HT-29 (cell line): Measurements from ENCODE around the gene CBX7. TPM values are rescaled to one million over a fixed set of nuclear protein-coding genes. Genes with fewer than 3 reads are reported as not detected.

Experiments used
- DNase-seq: peaks from one replicate; pipeline ENCODE4 v3.0.0-alpha.2; 2015; ENCODE audit warnings: low spot score
- total RNA-seq: library from RNA; depleted of rRNA; stranded (reverse); fragments of >200 nt; shearing (Covaris generic); gene quantifications from 2 replicates; pipeline ENCODE4 v1.2.3, GENCODE V29; 2014

The CBX7 gene
- total RNA-seq, 1 experiment from 2014 or later: 7.3 TPM

DNA sequence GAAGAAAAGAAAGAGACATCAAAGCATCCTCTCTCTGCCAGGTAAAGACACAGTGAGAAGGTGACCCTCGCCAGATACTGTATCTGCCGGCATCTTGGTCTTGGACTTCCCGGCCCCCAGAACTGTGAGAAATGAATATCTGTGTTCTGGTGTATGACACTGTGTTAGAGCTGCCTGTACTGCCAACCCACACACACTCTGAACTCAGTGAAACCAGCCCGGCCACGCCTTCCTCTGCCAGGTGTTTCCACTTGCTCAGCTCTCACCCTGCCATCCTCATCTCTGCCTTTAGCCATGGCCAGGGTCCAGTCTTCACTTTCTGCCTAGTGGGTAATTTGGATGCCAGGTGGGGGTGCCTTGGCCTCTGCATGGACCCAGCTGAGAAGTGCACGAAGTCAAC is 24.0 kb downstream of the CBX7 start:
- DNase-seq: no peak

DNA sequence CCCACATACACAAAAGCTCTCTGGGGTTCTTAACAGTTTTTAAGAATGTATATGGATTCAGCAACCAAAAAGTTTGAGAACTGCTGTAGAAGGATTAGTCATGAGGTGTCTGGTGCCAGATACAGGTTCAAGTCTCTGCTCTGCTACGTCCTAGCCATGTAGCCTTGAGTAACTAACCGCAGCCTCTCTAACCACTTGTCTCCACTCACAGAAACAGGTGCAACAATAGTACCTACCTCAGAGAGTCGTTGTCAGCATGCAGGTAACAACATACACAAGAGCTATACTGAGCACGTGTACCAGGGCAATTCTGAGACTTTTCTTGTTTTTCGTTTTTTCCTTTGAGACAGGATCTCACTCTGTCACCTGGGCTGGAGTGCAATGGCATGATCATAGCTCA is 26.9 kb downstream of the CBX7 start:
- DNase-seq: no peak

DNA sequence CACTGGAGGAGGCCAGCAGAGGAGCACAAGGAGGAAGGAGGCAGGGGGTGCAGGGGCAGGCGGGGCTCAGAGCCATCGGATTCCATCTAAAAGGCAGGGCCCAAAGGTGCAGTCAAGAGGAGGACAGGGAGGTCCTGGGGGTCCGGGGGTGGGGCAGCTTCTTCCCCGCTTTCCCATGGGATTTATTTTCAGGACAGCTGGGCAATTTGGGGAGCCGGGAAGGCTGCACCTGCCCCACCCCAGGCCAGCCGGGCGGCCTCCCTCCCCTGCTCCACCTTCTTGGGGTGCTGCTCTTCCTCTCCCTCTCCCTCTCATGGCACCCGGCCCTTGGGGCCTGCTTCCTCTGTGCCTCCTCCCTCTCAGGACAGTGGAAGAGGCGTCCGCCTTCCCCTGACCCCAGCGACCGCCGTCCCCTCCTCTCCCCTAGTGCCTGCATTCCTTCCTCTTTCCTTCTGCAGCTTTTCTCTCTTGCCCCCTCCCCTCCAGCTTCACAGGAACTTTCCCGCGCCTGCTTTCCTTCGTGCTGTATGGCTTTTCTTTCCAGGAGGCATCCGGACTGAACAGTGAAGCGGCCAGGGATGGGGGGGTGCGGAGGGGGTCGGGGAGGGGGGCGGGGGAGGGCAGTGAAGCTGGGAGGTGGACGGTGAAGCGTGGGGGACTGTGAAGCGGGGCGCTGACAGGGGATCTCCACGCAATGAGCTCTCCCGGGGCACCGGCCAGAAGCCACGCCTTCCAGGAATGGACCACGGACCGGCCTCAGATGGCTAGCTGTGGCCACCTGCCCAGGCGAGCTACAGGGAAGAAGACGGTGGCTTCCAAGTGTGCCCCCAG is 28.5 kb downstream of the CBX7 start:
- no peak for DNase-seq

DNA sequence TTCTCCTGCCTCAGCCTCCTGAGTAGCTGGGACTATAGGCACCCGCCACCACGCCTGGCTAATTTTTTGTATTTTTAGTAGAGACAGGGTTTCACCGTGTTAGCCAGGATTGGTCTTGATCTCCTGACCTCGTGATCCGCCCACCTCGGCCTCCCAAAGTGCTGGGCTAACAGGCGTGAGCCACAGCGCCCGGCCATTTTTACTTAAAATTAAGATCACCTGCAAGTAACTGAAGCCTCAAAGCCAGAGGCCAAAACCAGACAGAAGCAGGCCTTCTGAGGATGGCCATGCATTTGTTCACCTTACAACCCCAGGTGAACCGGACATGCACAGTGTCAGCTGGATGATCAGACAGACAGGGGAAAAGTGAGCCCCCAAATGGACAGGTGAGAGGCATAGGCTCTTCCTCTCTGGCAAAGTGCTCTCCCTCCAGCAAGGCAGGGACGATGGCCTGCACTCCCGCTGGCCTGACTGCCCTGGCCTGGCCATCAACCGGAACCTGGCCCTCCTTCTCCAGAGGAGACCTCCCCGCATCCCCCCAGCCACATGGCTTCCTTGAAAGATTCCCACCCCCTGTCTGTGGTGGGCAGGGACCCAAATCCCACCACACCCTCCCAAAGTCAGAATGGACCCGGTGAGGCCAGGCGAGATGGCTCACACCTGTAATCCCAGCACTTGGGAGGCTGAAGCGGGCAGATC is 29.6 kb downstream of the CBX7 start:
- DNase-seq: no peak

DNA sequence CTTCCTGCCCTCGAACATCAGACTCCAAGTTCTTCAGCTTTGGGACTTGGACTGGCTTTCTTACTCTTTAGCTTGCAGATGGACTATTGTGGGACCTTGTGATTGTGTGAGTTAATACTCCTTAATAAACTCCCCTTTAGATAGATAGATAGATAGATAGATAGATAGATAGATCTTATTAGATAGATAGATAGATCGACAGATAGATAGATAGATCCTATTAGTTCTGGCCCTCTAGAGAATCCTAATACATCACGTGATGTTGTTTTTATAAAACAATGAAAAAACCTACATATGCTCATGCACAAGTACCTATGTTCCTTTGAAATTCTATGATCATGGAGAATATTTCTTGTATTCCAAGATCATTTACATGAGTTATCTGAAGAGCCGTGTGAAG is 31.5 kb downstream of the CBX7 start:
- no peak for DNase-seq

DNA sequence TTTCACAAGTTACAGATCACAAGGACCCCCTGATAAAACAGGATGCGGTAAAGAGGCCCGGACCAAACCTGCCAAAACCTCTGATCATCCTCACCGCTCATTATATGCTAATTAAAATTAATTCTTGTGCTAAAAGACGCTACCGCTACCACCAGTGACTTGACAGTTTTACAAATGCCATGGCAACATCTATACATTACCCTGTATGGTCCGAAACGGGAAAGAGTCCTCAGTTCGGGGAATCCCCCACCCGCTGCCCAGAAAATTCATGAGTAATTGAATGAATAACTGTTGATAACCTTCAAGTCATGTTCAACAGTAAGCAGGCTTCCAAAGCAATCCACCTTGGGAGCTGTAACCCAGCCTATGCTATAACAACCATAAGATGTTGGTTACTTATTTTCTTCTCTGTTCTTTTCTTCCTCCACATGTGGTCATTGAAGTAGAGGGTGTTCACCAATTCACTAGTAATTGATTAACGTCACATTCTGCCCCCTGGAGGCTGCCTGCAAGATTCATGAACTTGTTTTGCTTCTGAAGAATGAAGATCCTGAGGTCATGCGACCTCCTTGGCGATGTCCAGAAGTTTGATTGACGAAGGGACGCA is 34.8 kb downstream of the CBX7 start:
- peak; percentile 50 for DNase-seq

DNA sequence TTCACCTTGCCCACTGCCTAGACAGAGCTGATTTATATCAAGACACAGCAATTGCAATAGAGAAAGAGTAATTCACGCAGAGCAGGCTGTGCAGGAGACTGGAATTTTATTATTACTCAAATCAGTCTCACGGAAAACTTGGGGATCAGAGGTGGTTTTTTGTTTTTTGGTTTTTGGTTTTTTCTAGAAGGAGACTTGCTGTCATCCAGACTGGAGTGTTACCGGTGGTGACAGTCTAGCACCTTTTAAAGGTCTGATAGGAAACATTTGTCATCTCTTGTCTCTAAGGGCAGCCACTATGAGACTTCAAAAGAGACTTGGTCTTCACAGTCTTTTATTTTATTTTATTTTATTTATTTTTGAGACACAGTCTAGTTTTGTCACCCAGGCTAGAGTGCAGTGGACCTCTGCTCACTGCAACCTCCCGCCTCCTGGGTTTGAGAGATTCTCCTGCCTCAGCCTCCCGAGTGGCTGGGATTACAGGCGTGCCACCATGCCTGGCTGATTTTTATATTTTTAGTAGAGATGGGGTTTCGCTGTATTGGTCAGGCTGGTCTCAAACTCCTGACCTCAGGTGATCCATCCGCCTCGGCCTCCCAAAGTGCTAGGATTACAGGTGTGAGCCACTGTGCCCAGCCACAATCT is 36.4 kb downstream of the CBX7 start:
- no peak for DNase-seq

DNA sequence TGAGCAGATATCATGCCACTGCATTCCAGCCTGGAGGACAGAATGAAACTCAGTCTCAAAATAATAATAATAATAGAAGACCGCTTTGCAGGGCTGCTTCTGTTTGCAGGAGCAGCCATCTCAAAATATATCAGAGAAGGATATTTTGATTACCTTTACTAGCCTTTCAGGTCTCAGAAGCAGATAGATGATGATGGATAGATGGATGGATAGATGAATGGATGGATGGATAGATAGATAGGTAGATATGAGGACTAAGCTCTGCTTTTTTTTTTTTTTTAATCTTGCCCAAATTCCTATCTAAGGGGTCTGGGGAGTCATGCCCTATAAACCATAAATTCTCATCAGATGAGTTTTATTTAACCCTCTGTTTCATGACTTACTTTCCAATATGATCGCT is 36.9 kb downstream of the CBX7 start:
- no peak for DNase-seq

DNA sequence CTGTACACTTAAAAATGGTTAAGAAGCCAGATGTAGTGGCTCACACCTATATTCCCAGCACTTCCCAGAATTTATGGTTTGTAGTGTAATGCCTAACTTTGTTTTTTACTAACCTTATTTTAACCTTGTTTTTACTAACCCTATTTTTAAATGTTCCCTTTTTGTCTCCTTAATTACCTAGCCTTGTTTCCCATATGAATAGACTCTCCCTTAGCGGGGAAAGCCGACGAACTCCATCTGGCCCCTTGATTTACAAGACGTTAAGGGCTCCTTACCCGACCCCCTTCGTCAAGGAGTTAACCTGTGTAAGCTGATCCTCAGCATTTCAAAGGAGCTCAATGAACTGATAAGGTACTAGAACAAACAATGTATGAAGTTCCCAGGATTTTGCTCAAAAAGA is 38.4 kb downstream of the CBX7 start:
- no peak for DNase-seq

DNA sequence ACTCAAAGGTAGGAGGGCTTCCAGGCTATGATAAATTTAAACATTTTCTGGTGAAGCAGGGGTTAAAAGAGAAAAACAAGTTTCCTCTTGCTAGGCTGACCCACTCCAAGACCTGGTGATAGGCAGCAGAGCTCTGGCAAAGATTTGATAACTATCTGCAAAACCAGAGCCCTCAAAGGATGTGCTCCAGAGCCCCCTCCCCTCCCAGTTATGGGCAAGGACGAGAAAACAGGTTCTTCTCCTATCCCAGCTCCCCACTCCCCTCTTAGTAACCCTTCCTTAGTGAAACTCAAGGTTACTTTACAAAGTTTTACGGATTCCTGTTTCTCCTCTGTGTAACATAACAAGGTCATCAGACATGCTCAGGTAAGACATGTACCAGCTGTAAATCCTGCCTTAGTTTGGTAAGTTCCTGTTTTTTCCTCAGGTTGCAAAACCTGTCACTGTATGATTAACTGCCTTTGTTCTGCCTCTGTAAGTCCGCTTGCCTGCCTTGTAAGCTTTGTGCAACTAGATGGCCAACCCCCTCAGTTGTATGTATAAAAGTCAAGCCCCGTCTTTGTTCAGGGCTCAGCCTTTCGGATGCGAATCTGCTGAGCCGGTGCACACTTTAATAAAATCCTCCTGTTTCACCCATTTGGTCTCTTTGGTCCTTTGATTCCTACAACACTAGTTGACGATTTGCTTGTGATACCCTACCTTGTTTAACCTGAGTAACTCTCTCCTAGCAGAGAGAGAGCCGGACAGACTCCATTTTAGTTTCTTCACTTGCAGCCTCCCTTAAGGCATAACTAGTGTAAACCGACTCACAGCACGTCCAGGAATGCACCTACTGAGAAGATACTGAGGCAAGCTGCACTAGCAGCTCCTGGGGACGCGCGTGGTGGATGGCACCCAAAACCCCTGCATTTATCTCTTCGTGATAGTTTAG is 41.6 kb downstream of the CBX7 start:
- DNase-seq: peak; percentile 20

DNA sequence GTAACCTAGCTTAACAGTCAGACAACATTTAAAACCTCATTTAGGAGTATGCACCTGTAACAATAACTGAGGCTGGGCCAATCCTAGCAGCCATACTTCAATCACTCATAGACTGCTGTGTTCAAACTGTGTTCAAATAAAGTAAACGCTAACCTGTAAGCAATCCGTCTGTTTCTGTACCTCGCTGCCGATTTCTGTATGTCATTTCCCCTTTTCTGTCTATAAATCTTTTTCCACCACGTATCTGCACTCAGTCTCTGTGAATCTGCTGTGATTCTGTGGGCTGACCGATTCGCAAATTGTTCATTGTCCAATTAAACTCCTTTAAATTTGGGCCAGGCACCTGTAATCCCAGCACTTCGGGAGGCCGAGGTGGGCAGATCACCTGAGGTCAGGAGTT is 43.1 kb downstream of the CBX7 start:
- no peak for DNase-seq

DNA sequence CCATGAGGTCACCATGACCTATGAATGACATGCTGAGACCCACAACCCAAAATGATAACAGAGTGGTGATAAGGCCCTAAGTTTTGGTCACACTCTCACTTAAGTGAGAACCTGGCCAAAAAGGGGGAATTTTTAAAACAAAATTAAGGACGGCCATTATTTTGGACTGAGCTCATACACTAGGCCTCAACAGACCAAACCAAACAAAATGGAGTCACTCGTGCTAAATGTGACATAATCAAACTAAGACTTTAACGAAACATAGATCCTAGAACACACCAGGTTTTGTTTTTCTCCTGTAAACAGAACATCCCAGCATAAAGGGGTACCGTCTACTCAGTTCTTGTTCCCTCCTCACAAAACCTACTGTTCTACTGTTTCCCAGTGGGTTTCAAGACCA is 44.0 kb downstream of the CBX7 start:
- no peak for DNase-seq

DNA sequence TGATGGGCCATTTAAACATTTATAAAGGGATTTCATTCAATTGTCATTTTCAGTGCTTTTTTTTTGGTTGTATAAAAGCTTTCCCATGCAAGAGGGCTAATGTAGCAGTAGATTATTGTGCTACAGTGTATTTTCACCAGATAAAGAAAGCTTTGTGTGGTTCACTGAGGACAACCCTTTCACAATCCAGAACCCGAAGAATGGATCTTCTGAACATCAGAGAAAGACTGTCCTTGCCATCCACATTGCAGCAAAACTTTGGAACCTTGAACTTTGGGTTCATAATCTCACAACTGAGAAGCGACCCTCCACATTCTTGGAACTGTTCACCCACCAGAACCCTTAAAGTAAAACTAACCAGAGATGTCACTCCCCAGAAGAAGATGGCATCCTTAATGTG is 46.2 kb downstream of the CBX7 start:
- no peak for DNase-seq

DNA sequence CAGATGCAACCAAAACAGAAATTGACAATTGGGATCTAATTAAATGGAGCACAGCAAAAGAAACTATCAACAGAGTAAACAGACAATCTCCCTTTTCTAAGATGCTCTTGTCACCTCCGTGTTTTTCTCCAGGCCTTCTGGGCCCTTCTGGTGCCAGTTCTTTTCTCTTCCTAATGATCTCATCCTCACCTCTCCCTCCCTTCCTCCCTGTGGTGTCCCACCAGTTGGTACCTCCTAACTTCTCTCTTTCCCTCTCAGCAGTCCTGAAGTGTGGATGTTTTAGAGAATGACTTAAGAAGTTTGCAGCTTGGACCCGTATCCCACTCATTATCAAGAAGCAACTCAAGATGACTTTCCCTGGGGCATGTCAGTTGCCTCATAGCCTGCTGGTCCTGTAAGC is 49.0 kb downstream of the CBX7 start:
- no peak for DNase-seq

DNA sequence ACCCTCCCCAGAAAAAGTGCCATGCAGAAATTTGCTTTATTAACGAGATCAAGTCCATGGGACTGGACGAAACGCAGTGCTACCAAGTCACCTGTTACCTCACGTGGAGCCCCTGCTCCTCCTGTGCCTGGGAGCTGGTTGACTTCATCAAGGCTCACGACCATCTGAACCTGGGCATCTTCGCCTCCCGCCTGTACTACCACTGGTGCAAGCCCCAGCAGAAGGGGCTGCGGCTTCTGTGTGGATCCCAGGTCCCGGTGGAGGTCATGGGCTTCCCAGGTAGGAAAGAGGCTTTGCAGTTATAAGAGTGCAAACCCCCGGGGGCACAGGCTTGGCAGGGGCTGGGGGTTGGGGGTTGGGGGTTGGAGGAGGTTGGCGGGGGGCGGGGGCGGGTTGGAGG is 51.3 kb downstream of the CBX7 start:
- no peak for DNase-seq

DNA sequence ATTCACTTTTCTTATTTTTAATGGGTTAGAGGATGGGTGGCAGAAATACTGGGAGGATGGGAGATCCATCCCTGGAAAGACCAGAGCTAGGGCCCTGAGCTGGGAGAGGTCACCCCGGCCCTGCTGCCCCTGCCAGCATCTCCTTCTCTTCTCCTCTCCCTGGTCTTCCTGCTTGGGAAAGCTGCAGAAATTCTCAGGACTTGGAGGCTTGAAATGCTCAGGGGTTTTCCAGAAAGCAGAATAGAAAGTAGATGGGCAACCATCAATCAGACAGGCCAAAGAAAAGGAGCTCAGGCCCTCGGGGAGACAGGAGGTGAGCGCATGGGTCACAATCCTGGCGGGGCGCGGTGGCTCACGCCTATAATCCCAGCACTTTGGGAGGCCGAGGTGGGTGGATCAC is 53.9 kb downstream of the CBX7 start:
- DNase-seq: no peak

DNA sequence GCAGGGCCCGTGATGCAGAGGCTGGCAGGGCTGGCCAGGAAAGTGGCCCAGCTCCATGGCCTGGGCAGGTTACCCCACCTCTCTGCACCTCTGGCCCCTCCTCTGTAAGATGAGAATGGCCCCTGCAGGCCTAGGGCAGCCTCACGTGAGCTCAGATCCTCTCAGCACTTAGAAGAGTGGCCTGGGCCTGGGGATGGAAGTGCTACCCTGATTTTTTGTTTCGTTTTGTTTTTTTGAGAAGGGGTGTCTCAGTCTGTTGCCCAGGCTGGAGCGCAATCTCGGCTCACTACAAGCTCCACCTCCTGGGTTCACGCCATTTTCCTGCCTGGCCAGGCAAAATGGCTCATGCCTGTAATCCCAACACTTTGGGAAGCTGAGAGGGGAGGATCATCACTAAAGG is 54.5 kb downstream of the CBX7 start:
- DNase-seq: no peak

DNA sequence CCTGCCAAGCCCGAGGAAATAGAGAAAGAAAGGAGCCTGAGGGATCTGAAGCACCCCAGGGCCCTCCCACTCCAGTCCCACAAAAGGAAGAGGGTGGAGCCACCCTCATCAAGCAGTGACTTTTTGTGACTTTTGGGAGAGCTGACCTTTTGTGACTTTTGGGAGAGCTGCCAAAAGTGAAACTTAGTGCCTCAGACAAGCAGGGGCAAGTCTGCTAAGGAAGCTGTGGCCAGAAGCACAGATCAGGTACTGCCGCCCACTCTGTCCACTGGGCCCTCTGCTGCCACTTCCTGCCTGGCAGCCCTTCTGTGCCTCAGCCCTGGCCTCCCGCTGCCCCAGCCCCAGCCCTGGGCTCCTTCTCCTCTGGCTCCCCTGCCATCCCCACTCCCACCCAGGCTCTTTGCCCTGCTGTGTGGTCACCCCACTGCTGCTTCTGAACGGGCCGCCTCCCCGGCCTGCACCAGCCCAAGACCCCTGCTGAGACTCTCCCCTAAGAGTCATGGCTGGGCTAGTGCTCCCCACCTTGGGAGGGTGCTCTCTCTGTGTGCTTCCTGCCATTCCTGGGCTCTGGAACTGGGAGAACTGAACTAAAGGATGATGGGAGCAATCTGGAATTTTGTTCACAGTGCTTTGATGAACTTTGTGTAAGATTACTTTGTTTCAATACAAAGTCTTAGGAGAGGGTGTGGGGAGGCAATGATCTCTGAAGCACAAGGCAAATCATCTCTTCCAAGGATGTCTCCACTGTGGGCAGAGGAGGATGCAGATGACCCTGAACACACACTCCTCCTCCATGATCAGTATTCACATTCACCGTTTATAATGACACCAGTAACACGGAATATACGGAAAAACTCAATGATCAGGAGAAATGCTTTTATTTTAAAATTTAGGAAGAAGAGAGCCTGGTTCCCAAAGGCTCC is 55.1 kb downstream of the CBX7 start, which contains the start of gene APOBEC3H:
Gene APOBEC3H, plus strand, starts transcription at position 147 of the 923 bp plus-strand sequence. CDS start 3,035 bp downstream, outside the sequence.
- no peak for DNase-seq

DNA sequence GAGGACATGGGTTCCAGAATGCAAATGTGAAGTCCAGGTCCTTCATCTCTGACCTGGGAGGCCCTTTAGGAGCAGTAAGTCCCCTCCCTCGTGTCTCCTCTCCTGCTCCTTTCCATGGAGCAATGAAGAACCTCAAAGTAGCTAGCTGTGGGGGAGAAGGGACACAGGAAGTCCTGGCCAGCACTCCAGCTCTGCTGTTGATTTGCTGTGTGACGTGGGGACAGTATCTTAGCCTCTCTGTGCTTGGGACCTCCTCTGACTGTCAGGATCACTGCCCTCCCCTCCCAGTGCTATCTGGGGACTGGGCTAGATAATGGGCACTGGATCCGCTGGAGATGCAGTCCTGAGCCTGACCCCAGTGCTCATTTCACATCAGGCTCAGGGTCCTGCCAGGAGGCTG is 56.5 kb downstream of the CBX7 start:
- DNase-seq: no peak
